Stomach (tissue), 9 donors: ENCODE measurements around the gene JMJD1C. TPM values are rescaled to one million over a fixed set of nuclear protein-coding genes. Genes with fewer than 3 reads are reported as not detected.

ENCODE experiments used
- DNase-seq, 2 donors: peaks; one replicate each; pipeline versions ENCODE4 v3.0.0 to v3.0.0-alpha.2; 2013 to 2019
- H3K27ac ChIP-seq, 5 donors: fragments of 200-600 bp in 4 of 5; sonication (generic) in 4 of 5; one replicate each; pipeline ENCODE4 v1.5.1; 2013 to 2019; ENCODE audit warnings: mild to moderate bottlenecking in 1 of 5, moderate library complexity in 1 of 5
- H3K27me3 ChIP-seq, 3 donors: fragments of 200-600 bp; sonication (generic); one replicate each; pipeline ENCODE4 v1.5.1; 2017 to 2019; ENCODE audit warnings: mixed run types in 1 of 3
- H3K36me3 ChIP-seq, 4 donors: fragments of 200-600 bp; sonication (generic); 1 replicate in 3 of 4; 2 replicates in 1 of 4; pipeline ENCODE4 v1.5.1; 2016 to 2019
- H3K4me1 ChIP-seq, 4 donors: fragments of 200-600 bp; sonication (generic); one replicate each; pipeline ENCODE4 v1.5.1; 2016 to 2019
- H3K4me3 ChIP-seq, 4 donors: fragments of 200-600 bp; sonication (generic) in 3 of 4; one replicate each; pipeline ENCODE4 v1.5.1; 2016 to 2019; ENCODE audit warnings: mild to moderate bottlenecking in 1 of 4
- H3K9me3 ChIP-seq, 4 donors: fragments of 200-600 bp; sonication (generic); one replicate each; pipeline ENCODE4 v1.5.1; 2016 to 2019
- EP300 ChIP-seq: sonication (generic); formaldehyde crosslinking; IDR thresholded peaks from one replicate; pipeline ENCODE4 v1.6.1; 2017; ENCODE audit warnings: antibody characterized with exemption
- POLR2A ChIP-seq, 4 donors: fragments of 450-650 bp; IDR thresholded peaks; one replicate each; pipeline ENCODE4 v1.6.1; 2016; ENCODE audit warnings: antibody characterized with exemption in 4 of 4, control low read depth in 2 of 4, mild to moderate bottlenecking in 1 of 4, moderate library complexity in 1 of 4
- POLR2AphosphoS5 ChIP-seq, 3 donors: sonication (generic); formaldehyde crosslinking; IDR thresholded peaks; one replicate each; pipeline ENCODE4 v1.6.1; 2016; ENCODE audit warnings: antibody characterized with exemption in 3 of 3
- WGBS, 5 donors: extraction: QIAGEN DNeasy Blood & Tissue Kit in 3 of 5; methylation state at CpG; one replicate each; pipeline versions ENCODE4 v1.1.5 to v1.1.7; 2013 to 2018; 5-methylcytosine and 5-hydroxymethylcytosine counted together
- intact Hi-C: fragments of 100-400 bp; cut with DNase I; formaldehyde crosslinking; loops from one replicate; pipeline ENCODE4 v1.15.1; 2023; ENCODE audit warnings: low total_unique reads
- polyA plus RNA-seq, 3 donors: library from polyadenylated mRNA; stranded (reverse); fragments of 200-250 nt; gene quantifications; one replicate each; pipeline ENCODE4 v1.2.3, GENCODE V29; 2013
- total RNA-seq, 5 donors: library from RNA; depleted of rRNA; stranded (reverse); fragments of >200 nt; gene quantifications; one replicate each; pipeline versions ENCODE4 v1.1.0 to v1.2.3, GENCODE V29; 2014 to 2016
- TF ChIP-seq, protein P1 (sequence below), 7 experiments: fragments of 450-650 bp in 4 of 7; fragments of 200-600 bp in 3 of 7; sonication (generic) in 3 of 7; IDR thresholded peaks; one replicate each; pipeline ENCODE4 v1.5.1; 2016 to 2019; ENCODE audit warnings: antibody characterized with exemption in 7 of 7, control low read depth in 2 of 7, mild to moderate bottlenecking in 1 of 7
- donor health status: healthy with polysubstance abuse.
- donor health status: Bipolar disorder and iron deficiency.
- donor health status: healthy.

The JMJD1C gene
- total and polyA plus RNA-seq, 8 donors: 13.6 to 235 (median 33.5) TPM

DNA sequence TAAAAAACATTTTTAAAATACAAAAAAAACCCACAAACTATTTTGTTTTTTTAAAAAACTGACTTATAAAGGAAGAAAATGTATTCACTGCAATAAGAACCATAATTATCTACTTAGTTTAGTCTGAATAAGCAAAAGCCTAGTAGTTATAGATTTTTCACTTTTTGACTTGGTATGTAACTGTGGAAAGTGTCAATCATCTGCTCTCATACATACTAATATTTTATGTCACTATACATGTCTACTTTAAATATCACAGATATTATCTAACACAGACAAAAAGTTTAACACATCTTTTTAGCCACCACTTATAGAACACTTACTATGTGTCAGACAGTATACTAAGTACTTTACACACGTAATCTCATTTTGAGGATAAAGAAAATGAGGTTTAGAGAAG, 3.2 kb upstream of the JMJD1C start:
- no peak overlapping the region for H3K27ac ChIP-seq
- TF ChIP-seq, protein P1, sequence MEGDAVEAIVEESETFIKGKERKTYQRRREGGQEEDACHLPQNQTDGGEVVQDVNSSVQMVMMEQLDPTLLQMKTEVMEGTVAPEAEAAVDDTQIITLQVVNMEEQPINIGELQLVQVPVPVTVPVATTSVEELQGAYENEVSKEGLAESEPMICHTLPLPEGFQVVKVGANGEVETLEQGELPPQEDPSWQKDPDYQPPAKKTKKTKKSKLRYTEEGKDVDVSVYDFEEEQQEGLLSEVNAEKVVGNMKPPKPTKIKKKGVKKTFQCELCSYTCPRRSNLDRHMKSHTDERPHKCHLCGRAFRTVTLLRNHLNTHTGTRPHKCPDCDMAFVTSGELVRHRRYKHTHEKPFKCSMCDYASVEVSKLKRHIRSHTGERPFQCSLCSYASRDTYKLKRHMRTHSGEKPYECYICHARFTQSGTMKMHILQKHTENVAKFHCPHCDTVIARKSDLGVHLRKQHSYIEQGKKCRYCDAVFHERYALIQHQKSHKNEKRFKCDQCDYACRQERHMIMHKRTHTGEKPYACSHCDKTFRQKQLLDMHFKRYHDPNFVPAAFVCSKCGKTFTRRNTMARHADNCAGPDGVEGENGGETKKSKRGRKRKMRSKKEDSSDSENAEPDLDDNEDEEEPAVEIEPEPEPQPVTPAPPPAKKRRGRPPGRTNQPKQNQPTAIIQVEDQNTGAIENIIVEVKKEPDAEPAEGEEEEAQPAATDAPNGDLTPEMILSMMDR (IDR thresholded peaks at IDR 0.05): no peak
- TF ChIP-seq POLR2AphosphoS5 (IDR thresholded peaks at IDR 0.05) (no peak), POLR2A (IDR thresholded peaks at IDR 0.05) (no peak), EP300 (no peak)
- intact Hi-C loops: no loop called here
- H3K36me3 ChIP-seq: no peaks in the 10 kb centered on the region
- no peaks in the 10 kb centered on the region for H3K9me3 ChIP-seq
- WGBS, 5 donors: 89 to 97% (median 95%) methylated on average over 1 of the region's 1 CpG
- no peak overlapping the region for H3K4me3 ChIP-seq
- H3K4me1 ChIP-seq: peaks cover 4 to 35% (median 19%) of the 10 kb centered on the region in 4 donors
- H3K27me3 ChIP-seq: no peaks in the 10 kb centered on the region
- no peak for DNase-seq

DNA sequence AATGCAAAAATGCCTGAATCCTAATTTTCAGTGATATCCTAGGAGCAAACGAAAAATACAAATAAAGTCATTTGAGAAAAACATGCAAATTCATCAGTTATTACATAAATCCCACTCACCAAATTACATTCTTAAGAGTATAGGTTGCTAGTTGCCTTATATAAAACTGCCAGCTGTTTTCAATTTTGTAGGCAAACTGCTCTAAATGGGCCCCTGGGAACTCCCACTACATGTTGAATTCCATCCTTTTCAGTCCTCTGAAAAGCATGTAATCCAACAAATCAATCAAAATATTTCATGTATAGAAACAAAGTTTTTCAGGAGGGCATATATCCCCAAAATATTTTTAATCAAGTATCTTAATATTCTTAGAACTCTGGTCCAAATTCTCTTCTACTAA, 2.1 kb upstream of the JMJD1C start:
- intact Hi-C loops: no loop called here

DNA sequence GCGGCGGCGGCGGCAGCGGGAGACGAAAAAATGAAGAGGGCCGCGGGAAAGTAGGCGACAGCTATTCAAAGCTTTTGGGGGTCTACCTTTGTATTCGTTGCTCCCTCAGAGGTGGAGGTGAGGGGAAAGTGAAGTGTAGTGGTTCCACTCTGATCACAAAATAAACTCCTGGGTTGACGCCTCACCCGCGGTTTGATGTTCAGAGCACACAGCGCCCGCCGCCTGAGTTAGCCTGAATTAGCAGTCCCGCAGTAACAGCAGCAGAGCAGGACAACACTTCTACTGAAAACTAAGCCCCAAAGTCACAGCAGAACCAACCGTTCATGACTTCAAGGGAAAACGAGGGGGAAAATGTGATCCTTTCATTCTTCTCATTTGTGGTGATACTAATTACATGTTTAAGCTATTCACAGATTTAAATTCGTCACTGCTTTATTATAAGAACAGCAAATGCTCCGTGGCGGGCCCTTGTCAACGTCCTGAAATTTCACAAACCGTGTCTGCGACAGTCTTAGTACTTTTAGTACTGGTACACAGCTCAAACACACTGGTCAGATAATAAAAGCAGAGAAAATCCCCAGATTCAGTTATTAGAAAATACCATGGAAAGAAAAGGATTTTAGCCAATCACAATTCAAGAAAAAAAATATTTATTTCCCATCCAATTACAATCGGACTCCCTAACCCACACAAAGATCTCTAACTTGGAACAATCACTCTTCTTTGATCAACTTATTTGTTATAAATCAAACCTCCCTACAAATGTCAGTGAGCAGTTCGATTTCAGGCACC, 563 bp upstream of the JMJD1C start:
- DNase-seq: peak; percentile 67 to 85
- H3K27me3 ChIP-seq: no peaks in the 10 kb centered on the region
- H3K27ac ChIP-seq: peak overlapping the region; percentile 62 to 96 (median 90)
- TF ChIP-seq POLR2A (IDR thresholded peaks at IDR 0.05) (peak in 1 of 4 donors; percentile 9), POLR2AphosphoS5 (IDR thresholded peaks at IDR 0.05) (no peak), EP300 (no peak)
- TF ChIP-seq, protein P1 (IDR thresholded peaks at IDR 0.05): no peak
- intact Hi-C loops: no loop called here
- WGBS, 5 donors: 4 to 6% (median 4%) methylated on average over 27 of the region's 27 CpGs
- H3K4me3 ChIP-seq: peak overlapping the region; percentile 78 to 93 (median 86)
- peaks cover 4 to 45% (median 21%) of the 10 kb centered on the region in 4 donors for H3K4me1 ChIP-seq
- no peaks in the 10 kb centered on the region for H3K9me3 ChIP-seq
- H3K36me3 ChIP-seq: no peaks in the 10 kb centered on the region

More for the DNA sequence above, 2.1 kb upstream of the JMJD1C start:
- WGBS, 5 donors: 83 to 97% (median 91%) methylated on average over 1 of the region's 1 CpG
- TF ChIP-seq POLR2A (IDR thresholded peaks at IDR 0.05) (no peak), POLR2AphosphoS5 (IDR thresholded peaks at IDR 0.05) (no peak), EP300 (no peak)
- TF ChIP-seq, protein P1 (IDR thresholded peaks at IDR 0.05): no peak
- Histone ChIP-seq H3K27me3 (no peaks in the 10 kb centered on the region), H3K27ac (no peak overlapping the region), H3K36me3 (no peaks in the 10 kb centered on the region), H3K9me3 (no peaks in the 10 kb centered on the region), H3K4me1 (peaks cover 4 to 45% (median 21%) of the 10 kb centered on the region in 4 donors), H3K4me3 (no peak overlapping the region)
- DNase-seq: no peak

DNA sequence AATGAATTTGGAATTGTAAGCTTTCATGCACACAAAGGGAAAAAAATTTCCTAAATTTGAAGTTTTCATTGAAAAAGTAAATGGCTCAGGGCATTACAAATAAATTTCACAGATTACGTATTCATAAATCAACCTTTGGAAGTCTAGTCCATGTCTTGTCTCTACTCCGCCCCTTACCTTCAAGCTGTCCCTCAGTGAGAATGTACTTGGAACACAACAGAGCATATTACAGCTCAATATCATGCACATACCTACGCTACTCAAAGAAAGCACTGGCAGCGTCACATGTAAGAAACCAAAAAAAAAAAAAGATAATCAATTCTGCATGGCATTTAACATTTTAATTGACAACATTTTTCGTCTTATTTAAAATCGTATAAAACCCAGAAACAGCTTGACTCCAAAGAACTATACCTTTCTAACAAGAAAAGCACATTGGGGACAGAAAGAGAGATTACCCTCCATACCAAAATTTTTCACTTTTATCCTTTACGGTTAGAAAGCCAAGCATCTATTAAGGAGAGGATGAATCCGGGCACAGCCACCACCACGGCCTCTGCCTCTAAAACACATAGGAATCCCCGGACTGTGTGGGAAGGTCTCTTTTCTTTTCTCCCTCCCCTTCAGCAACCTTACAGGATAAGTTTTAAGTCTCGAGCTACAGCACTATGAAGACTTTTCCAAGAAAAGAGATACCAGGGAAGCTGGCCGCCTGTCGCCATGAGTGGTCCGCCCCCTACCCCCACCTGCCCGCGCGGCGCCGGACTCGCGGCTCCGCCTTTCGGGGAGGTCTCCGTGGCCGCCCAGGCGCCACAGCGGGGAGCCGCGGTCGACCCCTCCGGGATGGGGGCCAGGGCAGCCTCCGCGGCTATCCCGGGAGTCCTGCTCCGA, 1.1 kb downstream of the JMJD1C start:
- no peaks in the 10 kb centered on the region for H3K9me3 ChIP-seq

More for the DNA sequence above, 1.1 kb downstream of the JMJD1C start:
- Histone ChIP-seq H3K27ac (peak overlapping the region; percentile 62 to 96 (median 90)), H3K36me3 (no peaks in the 10 kb centered on the region), H3K27me3 (no peaks in the 10 kb centered on the region), H3K4me1 (peaks cover 4 to 35% (median 16%) of the 10 kb centered on the region in 4 donors), H3K4me3 (peak overlapping the region; percentile 78 to 93 (median 86))
- TF ChIP-seq POLR2AphosphoS5 (IDR thresholded peaks at IDR 0.05) (no peak), POLR2A (IDR thresholded peaks at IDR 0.05) (no peak), EP300 (no peak)
- TF ChIP-seq, protein P1 (IDR thresholded peaks at IDR 0.05): no peak
- WGBS, 5 donors: 6 to 10% (median 7%) methylated on average over 22 to 35 of the region's 35 CpGs
- peak in 1 of 2 donors; percentile 18 for DNase-seq
- intact Hi-C loops: no loop called here
